Left lung (tissue), 10 donors: ENCODE data around the gene UBE2O. TPM values are rescaled to one million over a fixed set of nuclear protein-coding genes. Genes with fewer than 3 reads are reported as not detected.

Experiments
- ATAC-seq: fragments of 200-7000 bp; cut with Tn5 transposase; one replicate; pipeline ENCODE4 v1.9.1; 2020; ENCODE audit warnings: moderate library complexity
- DNase-seq, 4 donors: peaks; one replicate each; pipeline ENCODE4 v3.0.0-alpha.2; 2013 to 2020
- H3K27ac ChIP-seq, 2 donors: fragments of 200-600 bp; sonication (generic) in 1 of 2; one replicate each; pipeline versions ENCODE4 v1.5.0 to v1.8.0; 2020 to 2021
- H3K27me3 ChIP-seq, 2 donors: fragments of 200-600 bp; sonication (generic) in 1 of 2; one replicate each; pipeline versions ENCODE4 v1.5.0 to v1.8.0; 2020 to 2021
- H3K36me3 ChIP-seq, 2 donors: fragments of 200-600 bp; sonication (generic) in 1 of 2; one replicate each; pipeline versions ENCODE4 v1.5.0 to v1.8.0; 2020 to 2021
- H3K4me1 ChIP-seq, 2 donors: fragments of 200-600 bp; one replicate each; pipeline ENCODE4 v1.8.0; 2021
- H3K4me3 ChIP-seq, 2 donors: fragments of 200-600 bp; sonication (generic) in 1 of 2; one replicate each; pipeline versions ENCODE4 v1.5.0 to v1.8.0; 2020 to 2021; ENCODE audit warnings: mild to moderate bottlenecking in 1 of 2
- H3K9me3 ChIP-seq, 2 donors: fragments of 200-600 bp; sonication (generic) in 1 of 2; one replicate each; pipeline versions ENCODE4 v1.5.0 to v1.8.0; 2020 to 2021
- intact Hi-C, 2 donors: fragments of 100-400 bp; cut with DNase I; formaldehyde crosslinking; loops; one replicate each; pipeline versions ENCODE4 v1.11.2 to v1.14.2; 2022
- polyA plus RNA-seq, 6 donors: library from polyadenylated mRNA; unstranded; fragments of 120-200 nt; gene quantifications; one replicate each; pipeline ENCODE4 v1.2.1, GENCODE V29; 2013; ENCODE audit not compliant: insufficient read length in 6 of 6
- total RNA-seq, 2 donors: library from RNA; stranded (reverse); fragmentation: NEBNext Ultra II Directional; extraction: Animal tissue kit (Norgen Biotek cat#: 25700); gene quantifications; one replicate each; pipeline ENCODE4 v1.2.1, GENCODE V29; 2021
- TF ChIP-seq, protein P1 (sequence below), 2 donors: fragments of 200-600 bp; sonication (generic) in 1 of 2; IDR thresholded peaks; one replicate each; pipeline versions ENCODE4 v1.5.0 to v1.8.0; 2021; ENCODE audit warnings: antibody characterized with exemption in 2 of 2
- donor health status: DM: no; HTN: yes; CAD: no.
- donor health status: DM: no; HTN: no; CAD: no.

The UBE2O gene
- total and polyA plus RNA-seq, 8 donors: 20.1 to 34.8 (median 27.1) TPM

GRCh38 chr17:76357597-76358158, 95.3 kb downstream of the UBE2O start:
- ATAC-seq: no peak
- no peak overlapping the region for H3K27ac ChIP-seq
- no peaks in the 10 kb centered on the region for H3K36me3 ChIP-seq
- H3K4me1 ChIP-seq: peaks cover 3 to 12% of the 10 kb centered on the region in 2 donors
- peak in 1 of 4 donors; percentile 6 for DNase-seq
- no peaks in the 10 kb centered on the region for H3K27me3 ChIP-seq
- TF ChIP-seq, protein P1, sequence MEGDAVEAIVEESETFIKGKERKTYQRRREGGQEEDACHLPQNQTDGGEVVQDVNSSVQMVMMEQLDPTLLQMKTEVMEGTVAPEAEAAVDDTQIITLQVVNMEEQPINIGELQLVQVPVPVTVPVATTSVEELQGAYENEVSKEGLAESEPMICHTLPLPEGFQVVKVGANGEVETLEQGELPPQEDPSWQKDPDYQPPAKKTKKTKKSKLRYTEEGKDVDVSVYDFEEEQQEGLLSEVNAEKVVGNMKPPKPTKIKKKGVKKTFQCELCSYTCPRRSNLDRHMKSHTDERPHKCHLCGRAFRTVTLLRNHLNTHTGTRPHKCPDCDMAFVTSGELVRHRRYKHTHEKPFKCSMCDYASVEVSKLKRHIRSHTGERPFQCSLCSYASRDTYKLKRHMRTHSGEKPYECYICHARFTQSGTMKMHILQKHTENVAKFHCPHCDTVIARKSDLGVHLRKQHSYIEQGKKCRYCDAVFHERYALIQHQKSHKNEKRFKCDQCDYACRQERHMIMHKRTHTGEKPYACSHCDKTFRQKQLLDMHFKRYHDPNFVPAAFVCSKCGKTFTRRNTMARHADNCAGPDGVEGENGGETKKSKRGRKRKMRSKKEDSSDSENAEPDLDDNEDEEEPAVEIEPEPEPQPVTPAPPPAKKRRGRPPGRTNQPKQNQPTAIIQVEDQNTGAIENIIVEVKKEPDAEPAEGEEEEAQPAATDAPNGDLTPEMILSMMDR (IDR thresholded peaks at IDR 0.05): no peak
- no peaks in the 10 kb centered on the region for H3K9me3 ChIP-seq
- no peak overlapping the region for H3K4me3 ChIP-seq
- intact Hi-C loops: no loop called here

DNA sequence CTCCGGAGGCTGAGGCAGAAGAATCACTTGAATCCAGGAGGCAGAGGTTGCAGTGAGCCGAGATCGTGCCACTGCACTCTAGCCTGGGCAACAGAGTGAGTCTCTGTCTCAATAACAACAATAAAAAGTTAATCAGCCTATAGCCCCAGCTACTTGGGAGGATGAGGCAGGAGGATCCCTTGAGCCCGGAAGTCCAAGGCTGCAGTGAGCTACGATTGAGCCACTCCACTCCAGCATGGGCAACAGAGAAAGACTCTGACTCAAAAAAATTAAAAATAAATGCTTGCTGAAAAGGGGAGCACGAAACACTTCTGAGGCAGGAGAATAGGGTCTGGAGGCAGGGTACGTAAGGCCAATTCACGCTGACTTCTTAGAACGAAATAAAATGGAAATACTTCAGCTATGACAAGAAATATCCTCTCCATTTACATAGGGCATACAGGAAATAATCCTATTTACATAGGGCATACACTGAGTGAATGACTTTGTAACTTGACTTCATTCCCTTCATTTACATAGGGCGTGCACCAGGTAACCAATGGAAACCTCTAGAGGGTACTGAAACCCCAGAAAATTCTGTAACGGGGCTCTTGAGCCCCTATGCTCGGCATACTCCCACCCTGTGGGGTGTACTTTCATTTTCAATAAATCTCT, 96.0 kb downstream of the UBE2O start:
- no peaks in the 10 kb centered on the region for H3K36me3 ChIP-seq
- DNase-seq (peak in 1 of 4 donors; percentile 2), ATAC-seq (no peak)
- intact Hi-C loops: no loop called here
- H3K9me3 ChIP-seq: no peaks in the 10 kb centered on the region
- no peaks in the 10 kb centered on the region for H3K27me3 ChIP-seq
- peaks cover 3 to 20% of the 10 kb centered on the region in 2 donors for H3K4me1 ChIP-seq
- H3K27ac ChIP-seq: no peak overlapping the region
- TF ChIP-seq, protein P1 (IDR thresholded peaks at IDR 0.05): no peak
- H3K4me3 ChIP-seq: no peak overlapping the region

GRCh38 chr17:76354747-76355310, 98.1 kb downstream of the UBE2O start:
- H3K4me3 ChIP-seq: peak overlapping the region in 1 of 2 donors; percentile 97
- no peak for ATAC-seq

DNA sequence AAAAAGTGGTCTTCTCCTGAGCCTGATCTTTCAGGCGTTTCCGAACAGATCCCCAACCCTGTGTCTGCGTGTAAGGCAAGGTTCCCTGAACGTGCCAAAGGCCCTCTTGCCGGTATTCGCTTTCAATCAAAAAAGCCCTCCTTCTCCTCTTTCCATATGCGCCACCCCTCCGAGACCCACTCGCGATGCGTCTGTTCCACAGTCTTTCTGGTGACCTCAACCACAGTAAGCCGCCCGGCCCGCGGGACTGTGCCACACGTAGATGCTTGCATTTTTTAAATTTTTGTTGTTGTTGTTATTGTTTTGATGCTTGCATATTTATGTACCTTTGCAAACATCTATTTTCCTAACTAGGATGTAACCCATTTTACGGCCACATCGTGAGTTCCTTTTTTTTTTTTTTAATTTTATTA, 98.6 kb downstream of the UBE2O start:
- intact Hi-C loops: no loop called here
- H3K4me3 ChIP-seq: peak overlapping the region; percentile 97
- TF ChIP-seq, protein P1 (IDR thresholded peaks at IDR 0.05): no peak
- peaks cover 3 to 25% of the 10 kb centered on the region in 2 donors for H3K4me1 ChIP-seq
- H3K27ac ChIP-seq: peak overlapping the region; percentile 90
- no peaks in the 10 kb centered on the region for H3K36me3 ChIP-seq
- no peaks in the 10 kb centered on the region for H3K27me3 ChIP-seq
- ATAC-seq (no peak), DNase-seq (peak in 1 of 4 donors; percentile 61)
- no peaks in the 10 kb centered on the region for H3K9me3 ChIP-seq

More at GRCh38 chr17:76354747-76355310, 98.1 kb downstream of the UBE2O start:
- peaks cover 3 to 25% of the 10 kb centered on the region in 2 donors for H3K4me1 ChIP-seq
- intact Hi-C loops: no loop called here
- TF ChIP-seq, protein P1 (IDR thresholded peaks at IDR 0.05): no peak
- no peaks in the 10 kb centered on the region for H3K27me3 ChIP-seq
- DNase-seq: peak in 1 of 4 donors; percentile 27
- no peaks in the 10 kb centered on the region for H3K36me3 ChIP-seq
- H3K27ac ChIP-seq: no peak overlapping the region
- H3K9me3 ChIP-seq: no peaks in the 10 kb centered on the region

GRCh38 chr17:76353599-76354316, 99.2 kb downstream of the UBE2O start, which contains the start of gene PRPSAP1:
TSS of gene PRPSAP1 (minus strand) at chr17:76353916. CDS start at chr17:76353703, 213 bp downstream.
- no peaks in the 10 kb centered on the region for H3K36me3 ChIP-seq
- intact Hi-C loops: no loop called here
- ATAC-seq (peak; percentile 98), DNase-seq (peak; percentile 89 to 97 (median 94))
- H3K4me1 ChIP-seq: peaks cover 3 to 25% of the 10 kb centered on the region in 2 donors
- peak within 1 kb of the TSS; percentile 90 for H3K27ac ChIP-seq
- H3K27me3 ChIP-seq: no peaks in the 10 kb centered on the region
- H3K4me3 ChIP-seq: peak within 1 kb of the TSS; percentile 97
- TF ChIP-seq, protein P1 (IDR thresholded peaks at IDR 0.05): peak; percentile 24 to 52
- no peaks in the 10 kb centered on the region for H3K9me3 ChIP-seq
